Progenitor cell of endocrine pancreas (in vitro differentiated cells): ENCODE results near the gene BMP5. TPM values are rescaled to one million over a fixed set of nuclear protein-coding genes. Genes with fewer than 3 reads are reported as not detected.

Experiments used
- DNase-seq: peaks from one replicate; pipeline ENCODE4 v3.0.0; 2021; ENCODE audit warnings: low spot score; ENCODE audit not compliant: unreplicated experiment
- H3K27ac Mint-ChIP-seq: 2 replicates; pipeline ENCODE4 v1.8.0; 2021; ENCODE audit warnings: mild to moderate bottlenecking, moderate library complexity, mixed read lengths
- H3K27me3 Mint-ChIP-seq: 2 replicates; pipeline ENCODE4 v1.8.0; 2021; ENCODE audit warnings: mixed read lengths
- H3K36me3 Mint-ChIP-seq: 2 replicates; pipeline ENCODE4 v1.8.0; 2022; ENCODE audit warnings: mixed read lengths; ENCODE audit not compliant: insufficient read depth
- H3K4me1 Mint-ChIP-seq: 2 replicates; pipeline ENCODE4 v1.8.0; 2021; ENCODE audit warnings: low read depth, mixed read lengths
- H3K4me3 Mint-ChIP-seq: 2 replicates; pipeline ENCODE4 v1.8.0; 2021; ENCODE audit warnings: low read depth, mild to moderate bottlenecking, moderate library complexity, mixed read lengths
- H3K9me3 Mint-ChIP-seq: 2 replicates; pipeline ENCODE4 v1.8.0; 2021; ENCODE audit warnings: low read depth, mixed read lengths
- total RNA-seq: library from RNA; stranded (reverse); gene quantifications from 2 replicates; pipeline ENCODE4 v1.2.1, GENCODE V29; 2021
- TF ChIP-seq, protein P1 (sequence below): fragments of 200-600 bp; sonication (generic); IDR thresholded peaks from one replicate; pipeline ENCODE4 v1.5.0; 2021; ENCODE audit warnings: antibody characterized with exemption, mild to moderate bottlenecking; ENCODE audit not compliant: unreplicated experiment

BMP5 gene
- total RNA-seq, 1 donor from 2014 or later = 0.91 TPM

GRCh38 chr6:55812509-55812908 is 62.9 kb downstream of the BMP5 start:
- TF ChIP-seq, protein P1, sequence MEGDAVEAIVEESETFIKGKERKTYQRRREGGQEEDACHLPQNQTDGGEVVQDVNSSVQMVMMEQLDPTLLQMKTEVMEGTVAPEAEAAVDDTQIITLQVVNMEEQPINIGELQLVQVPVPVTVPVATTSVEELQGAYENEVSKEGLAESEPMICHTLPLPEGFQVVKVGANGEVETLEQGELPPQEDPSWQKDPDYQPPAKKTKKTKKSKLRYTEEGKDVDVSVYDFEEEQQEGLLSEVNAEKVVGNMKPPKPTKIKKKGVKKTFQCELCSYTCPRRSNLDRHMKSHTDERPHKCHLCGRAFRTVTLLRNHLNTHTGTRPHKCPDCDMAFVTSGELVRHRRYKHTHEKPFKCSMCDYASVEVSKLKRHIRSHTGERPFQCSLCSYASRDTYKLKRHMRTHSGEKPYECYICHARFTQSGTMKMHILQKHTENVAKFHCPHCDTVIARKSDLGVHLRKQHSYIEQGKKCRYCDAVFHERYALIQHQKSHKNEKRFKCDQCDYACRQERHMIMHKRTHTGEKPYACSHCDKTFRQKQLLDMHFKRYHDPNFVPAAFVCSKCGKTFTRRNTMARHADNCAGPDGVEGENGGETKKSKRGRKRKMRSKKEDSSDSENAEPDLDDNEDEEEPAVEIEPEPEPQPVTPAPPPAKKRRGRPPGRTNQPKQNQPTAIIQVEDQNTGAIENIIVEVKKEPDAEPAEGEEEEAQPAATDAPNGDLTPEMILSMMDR = no peak
- Mint-ChIP-seq H3K4me3 (no peak overlapping the region), H3K36me3 (no peaks in the 10 kb centered on the region), H3K27ac (no peak overlapping the region), H3K27me3 (no peaks in the 10 kb centered on the region), H3K4me1 (no peaks in the 10 kb centered on the region), H3K9me3 (peaks cover 4% of the 10 kb centered on the region)
- DNase-seq = no peak

GRCh38 chr6:55811074-55811473 is 64.3 kb downstream of the BMP5 start:
- no peak overlapping the region for H3K27ac Mint-ChIP-seq
- no peaks in the 10 kb centered on the region for H3K27me3 Mint-ChIP-seq
- peaks cover 7% of the 10 kb centered on the region for H3K9me3 Mint-ChIP-seq
- H3K4me1 Mint-ChIP-seq = no peaks in the 10 kb centered on the region
- H3K36me3 Mint-ChIP-seq = no peaks in the 10 kb centered on the region
- H3K4me3 Mint-ChIP-seq = no peak overlapping the region
- TF ChIP-seq, protein P1 = no peak
- DNase-seq = no peak

- Mint-ChIP-seq H3K4me1 (peaks cover 2% of the 10 kb centered on the region), H3K4me3 (no peak overlapping the region), H3K9me3 (peaks cover 15% of the 10 kb centered on the region), H3K36me3 (no peaks in the 10 kb centered on the region), H3K27me3 (no peaks in the 10 kb centered on the region), H3K27ac (no peak overlapping the region)
- TF ChIP-seq, protein P1 = no peak
- no peak for DNase-seq
Observed at GRCh38 chr6:55802259-55802658, 73.1 kb downstream of the BMP5 start.

DNA sequence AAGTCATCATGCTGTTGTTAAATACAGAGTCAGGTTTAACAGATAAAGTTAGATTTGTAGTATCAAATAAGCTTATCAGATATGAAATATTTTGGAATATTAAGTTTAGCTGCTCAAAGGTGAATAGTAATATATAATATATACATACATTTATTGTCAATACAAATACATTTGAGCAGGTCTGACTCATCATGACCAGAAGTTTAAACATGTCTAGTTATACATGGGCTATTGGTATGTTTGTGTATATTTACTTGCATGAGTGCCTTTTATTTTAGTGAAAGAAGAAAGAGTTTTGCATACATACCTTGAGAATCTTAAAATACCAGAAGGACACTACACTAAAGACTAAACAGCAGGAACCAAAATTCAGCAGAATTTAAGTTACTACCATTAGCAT is 76.8 kb downstream of the BMP5 start:
- no peak overlapping the region for H3K27ac Mint-ChIP-seq
- H3K27me3 Mint-ChIP-seq = no peaks in the 10 kb centered on the region
- no peaks in the 10 kb centered on the region for H3K36me3 Mint-ChIP-seq
- H3K4me3 Mint-ChIP-seq = no peak overlapping the region
- peaks cover 2% of the 10 kb centered on the region for H3K4me1 Mint-ChIP-seq
- DNase-seq = no peak
- H3K9me3 Mint-ChIP-seq = peaks cover 2% of the 10 kb centered on the region
- TF ChIP-seq, protein P1 = no peak

DNA sequence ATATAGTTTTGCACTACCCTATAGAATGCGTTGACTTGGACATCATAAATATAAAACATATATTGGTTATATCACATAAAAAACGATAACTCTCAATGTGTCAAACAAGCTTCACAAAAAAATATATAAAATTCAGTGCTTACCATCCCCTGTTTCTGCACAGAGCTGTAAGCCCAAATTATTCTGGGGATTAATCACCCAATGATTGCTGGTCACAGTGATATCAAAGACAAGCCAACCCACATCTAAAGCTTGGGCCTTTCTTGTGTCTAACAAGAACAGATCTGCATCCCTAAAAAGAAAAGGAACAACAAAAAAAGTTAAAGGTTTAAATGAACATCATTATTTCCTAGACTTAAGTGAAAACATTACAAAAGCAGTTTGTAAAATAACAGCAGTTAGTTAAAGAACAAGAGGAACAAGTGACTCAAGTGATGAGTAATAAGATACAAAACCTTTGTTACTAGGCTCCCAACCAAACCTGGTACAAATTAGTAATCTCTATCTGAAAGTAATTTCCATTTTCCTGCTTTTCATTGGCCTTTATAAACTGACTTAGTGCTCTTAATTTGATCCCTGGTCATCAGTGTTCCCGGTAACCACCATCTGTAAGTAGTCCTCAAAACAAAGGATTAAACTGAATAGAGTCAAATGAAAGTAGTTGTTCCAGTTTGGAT is 81.1 kb downstream of the BMP5 start:
- Mint-ChIP-seq H3K4me1 (no peaks in the 10 kb centered on the region), H3K9me3 (no peaks in the 10 kb centered on the region), H3K4me3 (no peak overlapping the region), H3K27ac (no peak overlapping the region), H3K36me3 (no peaks in the 10 kb centered on the region), H3K27me3 (no peaks in the 10 kb centered on the region)
- TF ChIP-seq, protein P1 = no peak
- no peak for DNase-seq
